ENCODE results near the gene ARHGEF18.

The ARHGEF18 gene

DNA sequence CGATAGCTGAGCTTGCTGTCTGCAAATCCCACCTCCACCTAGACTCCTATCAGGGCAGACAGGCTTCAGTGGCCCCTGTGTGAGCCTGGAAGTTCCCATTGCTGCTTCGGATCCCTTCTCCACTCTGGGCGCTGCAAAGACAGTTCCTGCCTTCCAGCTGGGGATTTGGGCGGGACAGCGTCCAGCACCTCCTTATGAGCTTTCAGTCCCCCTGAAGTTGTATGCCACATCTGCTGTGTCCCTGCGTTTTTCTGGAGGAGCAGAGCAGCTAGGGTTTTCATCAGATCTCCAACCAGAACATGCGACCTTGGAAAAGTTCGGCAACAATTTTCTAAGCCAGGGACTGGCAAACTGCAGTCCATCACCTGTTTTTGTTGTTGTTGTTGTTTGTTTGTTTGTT lies 38.0 kb downstream of the ARHGEF18 start:
- DNase-seq = no peak

DNA sequence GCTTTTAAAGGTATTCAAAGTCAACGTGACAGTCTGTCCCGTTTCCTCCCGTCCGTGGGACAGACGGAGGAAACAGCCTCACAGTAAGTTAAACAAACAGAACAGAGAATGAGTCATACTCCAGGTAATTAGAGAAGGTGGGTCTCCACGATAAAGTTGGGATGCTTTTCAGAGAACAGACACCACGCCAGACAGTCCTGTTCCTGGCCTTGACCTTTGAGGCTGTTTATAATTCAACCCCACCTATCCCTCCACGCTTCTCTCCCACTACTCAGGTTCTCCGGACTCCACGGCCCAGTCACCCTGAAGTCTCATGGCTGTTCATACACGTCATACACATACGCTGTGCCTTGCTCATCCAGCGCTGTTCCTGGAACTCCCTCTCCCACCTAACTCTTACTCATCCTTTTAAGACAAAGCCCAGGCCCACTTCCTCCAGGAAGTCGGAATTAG lies 42.5 kb downstream of the ARHGEF18 start:
- no peak for DNase-seq

DNA sequence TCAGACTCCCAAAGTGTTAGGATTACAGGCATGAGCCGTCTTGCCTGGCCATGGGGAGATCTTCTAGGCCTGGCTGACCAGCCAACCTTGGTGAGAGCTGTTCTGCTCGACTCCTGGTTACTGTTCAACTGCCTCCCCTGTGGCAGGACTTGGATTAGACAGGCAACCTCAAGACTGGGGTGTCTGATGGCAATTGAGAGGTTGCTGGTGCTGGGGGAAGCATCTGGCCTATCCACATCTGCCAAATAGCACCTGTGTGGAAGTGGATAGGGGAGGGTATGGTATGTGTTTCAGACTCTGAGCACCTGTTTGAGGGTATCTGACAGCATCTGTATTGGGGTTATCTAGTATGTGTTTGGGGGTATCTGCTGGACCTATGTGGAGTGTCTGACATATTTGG lies 44.7 kb downstream of the ARHGEF18 start:
- DNase-seq = no peak

DNA sequence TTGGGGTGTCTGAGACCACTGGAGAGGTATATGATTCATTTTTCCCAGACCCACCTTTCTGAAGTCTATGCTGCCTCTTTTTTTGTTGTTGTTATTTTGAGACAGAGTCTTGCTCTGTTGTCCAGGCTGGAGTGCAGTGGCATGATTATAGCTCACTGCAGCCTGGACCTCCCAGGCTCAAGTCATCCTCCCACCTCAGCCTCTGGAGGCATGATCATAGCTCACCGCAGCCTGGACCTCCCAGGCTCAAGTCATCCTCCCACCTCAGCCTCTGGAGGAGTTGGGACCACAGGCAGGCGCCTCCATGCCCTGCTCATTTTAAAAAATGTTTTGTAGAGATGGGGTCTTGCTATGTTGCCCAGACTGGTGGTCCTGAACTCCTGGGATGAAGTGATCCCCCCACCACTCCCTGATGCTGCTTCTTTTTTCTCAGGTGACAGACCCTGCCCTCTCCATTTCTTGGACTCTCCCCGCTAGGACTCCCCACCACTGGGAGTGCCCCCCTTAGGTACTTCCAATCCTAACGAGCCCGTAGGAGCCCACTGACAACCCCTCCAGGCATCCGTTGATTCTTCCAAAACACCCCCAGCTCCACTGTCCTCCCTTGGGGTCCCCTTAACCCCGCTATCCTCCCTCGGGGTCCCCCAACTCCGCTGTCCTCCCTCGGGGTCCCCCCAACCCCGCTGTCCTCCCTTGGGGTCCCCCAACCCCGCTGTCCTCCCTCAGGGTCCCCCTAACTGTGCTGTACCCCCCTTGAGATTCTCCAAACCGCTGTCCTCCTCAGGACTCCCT lies 45.4 kb downstream of the ARHGEF18 start:
- no peak for DNase-seq

DNA sequence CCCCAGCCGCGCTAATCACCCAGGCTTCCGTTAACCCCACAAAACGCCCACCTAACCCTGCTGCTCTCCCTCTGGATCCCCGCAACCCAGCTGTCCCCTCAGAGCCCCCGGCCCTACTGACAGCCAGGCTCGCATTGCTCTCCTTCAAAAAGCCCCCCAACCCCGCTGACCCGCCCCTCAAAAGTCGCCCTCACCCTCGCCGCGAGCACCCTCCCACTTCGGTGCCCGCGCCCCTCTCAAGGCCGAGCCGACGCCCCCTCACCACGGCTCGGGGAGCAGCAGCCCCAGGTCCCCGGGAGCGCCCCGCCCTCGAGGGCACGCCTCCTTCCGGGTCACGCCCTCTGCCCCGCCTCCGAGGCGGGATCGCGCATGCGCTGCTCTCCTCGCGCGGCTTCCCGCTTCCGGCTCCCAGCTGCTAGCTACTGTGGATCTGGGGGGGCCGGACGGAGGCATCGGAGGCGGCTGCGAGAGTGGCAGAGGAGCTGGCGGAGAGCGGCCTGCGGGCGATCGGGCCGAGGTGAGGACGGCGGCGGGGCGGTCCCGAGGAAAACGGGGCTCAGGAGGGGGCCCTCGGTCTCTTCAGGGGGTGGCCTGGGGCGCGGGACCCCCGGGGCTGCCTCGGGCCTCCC lies 46.1 kb downstream of the ARHGEF18 start:
- peak in 1 of 2 experiments; percentile 57 for DNase-seq

DNA sequence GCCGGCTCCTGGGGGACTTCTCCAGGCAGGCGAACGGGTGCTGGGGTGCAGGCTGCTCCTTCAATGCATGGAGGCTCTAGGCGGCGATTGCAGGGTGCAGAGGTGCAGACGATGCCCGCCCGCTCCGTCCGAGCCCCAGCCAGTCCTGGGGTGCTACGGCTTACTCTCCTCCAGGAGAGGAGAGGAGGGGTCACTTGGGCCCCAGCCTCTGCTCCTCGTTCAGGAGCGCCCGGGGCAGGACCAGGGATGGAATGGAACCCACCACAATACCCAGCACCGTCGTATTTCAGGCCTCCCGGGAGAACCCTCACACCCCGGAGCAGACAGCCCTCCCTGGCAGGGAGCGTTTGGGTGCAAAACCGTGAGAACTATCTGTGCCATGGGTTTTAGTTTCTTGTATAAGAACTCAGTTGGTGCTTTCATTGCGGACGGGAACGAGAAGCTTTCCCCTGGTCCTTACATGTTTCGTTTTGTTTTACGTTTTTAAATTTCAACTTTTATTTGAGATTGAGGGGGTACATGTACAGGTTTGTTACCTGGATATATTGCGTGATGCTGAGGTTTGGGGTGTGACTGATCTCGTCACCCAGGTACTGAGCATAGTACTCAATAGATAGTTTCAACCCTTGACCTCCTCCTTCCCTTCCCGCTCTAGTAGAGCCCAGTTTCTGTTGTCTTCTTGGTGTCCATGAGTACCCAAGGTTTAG lies 46.8 kb downstream of the ARHGEF18 start:
- no peak for DNase-seq

DNA sequence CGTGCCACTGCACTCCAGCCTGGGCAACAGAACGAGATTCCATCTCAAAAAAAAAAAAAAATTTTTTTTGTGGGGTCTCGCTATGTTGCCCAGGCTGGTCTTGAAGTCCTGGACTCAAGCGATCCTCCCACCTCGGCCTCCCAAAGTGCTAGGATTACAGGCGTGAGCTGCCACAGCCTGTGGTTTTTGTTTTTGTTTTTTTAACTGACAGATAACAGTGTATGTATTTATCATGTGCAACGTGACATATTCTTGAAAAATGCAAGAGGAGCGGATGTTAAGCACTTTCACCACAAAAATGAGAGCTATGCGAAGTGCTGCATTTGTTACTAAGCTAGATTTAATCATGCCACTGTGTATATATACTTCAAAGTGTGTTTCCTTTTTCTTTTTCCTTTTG lies 49.0 kb downstream of the ARHGEF18 start:
- no peak for DNase-seq

Data from NCI-H187 (cell line).